ENCODE data around the gene GDF10.

Gene GDF10

DNA sequence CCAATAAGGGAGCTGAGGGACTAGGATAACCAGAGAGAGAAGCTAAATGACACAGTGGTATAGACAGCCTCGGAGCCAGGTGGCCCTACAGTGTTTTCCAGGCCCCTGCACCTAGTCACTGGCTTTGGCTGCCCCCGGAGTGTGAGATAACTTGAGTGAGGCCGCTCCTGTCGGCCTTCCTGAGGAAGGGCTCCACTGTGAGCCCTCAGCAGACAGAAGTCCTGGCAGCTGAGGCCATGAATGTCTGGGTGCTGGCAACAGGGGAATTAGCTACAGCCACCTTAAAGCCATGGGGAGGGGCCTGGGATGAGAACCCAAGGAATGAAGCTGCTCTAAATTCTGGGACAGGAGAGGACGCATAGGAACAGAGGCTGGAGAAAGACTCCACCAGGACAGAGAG is 4.6 kb upstream of the GDF10 start:
- DNase-seq = no peak

DNA sequence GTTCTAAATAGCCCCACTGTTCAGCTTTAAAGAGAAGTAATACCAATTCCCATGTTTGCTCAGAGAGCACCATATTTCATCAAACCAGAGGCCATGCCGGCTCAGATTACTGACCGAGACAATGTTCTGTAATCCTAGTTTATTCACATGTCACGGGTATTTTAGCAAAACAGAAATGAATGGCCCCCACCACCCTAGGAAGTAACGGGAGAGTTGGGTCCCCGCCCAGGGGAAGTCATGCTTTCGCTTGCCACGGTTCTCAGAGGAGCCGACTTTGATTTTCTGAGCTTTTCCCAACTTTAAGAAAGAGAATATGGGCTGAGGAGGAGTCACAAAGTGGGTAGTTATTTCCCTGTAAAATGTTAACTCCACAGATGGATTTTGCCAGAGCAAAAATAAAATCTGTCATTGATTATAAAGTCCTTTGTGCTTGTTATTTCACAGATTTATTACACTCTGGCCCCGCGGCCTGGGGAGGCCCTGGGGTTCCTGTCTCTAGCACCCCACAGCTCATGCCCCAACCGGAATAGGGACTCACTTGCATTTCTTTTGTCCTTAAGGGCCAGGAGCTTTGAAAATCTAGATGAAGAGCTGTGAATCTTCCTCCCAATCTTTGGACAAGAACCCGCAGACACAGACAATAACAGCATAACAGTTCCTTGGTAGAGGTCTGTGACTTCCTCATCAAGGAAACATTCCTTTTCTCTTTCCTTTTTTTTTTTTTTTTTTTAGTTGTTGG is 3.7 kb upstream of the GDF10 start:
- no peak for DNase-seq

- no peak for DNase-seq
These were observed 3.1 kb upstream of the GDF10 start for GRCh38 chr10:47296941-47297340.

DNA sequence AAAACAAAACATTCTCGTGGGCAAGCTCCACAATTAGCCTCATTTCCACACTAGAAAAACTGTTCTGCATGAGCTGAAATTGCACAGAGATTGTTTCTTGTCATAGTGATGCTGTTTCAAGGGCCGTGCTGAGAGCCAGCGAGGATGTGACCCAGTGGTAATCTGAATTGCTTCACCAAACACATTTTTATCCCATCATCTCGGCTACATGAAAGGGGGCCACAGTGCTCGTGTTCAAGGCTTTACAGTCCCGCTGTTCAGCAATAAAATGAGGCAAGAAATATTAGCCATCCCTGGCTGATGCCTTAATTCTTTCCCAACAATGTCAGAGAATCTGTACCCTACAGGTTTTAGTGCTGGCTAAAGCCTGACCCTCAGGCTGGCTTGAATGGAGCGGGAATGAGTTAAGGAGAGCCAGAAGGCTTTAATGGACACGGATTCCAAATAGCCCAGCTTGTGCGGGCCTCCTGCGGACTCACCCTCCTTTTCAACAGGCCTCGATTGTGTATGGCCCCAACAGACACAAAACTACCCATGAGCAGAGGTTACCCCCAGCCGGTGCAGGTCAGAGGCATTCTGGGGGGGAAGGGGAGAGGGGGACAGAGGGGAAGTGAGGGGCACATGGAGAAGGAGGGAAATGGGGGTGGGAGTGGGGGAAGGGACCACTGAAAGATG is 2.0 kb upstream of the GDF10 start:
- DNase-seq = no peak

GRCh38 chr10:47298715-47299114 is 1.3 kb upstream of the GDF10 start:
- DNase-seq = no peak

DNA sequence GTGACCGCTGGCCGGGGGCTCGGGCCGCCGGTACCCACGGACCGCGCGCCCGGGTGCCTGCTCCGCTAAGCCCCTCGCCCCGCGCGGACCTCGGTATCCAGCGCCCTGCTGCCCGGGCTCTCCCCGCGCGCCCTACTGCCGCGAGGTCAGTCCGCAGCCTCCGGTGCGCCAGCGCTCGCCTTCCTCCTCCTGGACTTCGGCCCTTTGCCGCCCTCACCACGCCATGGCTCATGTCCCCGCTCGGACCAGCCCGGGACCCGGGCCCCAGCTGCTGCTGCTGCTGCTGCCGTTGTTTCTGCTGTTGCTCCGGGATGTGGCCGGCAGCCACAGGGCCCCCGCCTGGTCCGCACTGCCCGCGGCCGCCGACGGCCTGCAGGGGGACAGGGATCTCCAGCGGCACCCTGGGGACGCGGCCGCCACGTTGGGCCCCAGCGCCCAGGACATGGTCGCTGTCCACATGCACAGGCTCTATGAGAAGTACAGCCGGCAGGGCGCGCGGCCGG is 483 bp downstream of the GDF10 start:
- DNase-seq = no peak

DNA sequence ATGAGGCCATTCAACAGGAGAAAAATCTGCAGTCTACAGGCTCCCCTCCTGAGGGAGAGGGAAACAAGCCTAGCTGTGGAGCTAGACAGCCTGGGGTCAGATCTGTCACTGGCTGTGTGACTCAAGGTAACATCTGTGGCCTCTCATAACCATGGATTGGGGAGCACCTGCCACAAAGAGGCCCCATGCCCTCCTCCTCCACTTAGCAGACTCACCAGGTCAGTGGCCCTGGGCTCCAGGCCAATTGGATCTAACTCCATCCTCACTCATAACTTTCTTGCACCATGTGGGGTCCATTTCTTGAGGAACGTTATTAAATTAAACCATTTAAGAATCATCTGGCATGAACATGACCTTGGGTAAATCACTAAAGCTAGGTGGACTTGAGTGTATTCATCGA is 1.8 kb downstream of the GDF10 start:
- no peak for DNase-seq

DNA sequence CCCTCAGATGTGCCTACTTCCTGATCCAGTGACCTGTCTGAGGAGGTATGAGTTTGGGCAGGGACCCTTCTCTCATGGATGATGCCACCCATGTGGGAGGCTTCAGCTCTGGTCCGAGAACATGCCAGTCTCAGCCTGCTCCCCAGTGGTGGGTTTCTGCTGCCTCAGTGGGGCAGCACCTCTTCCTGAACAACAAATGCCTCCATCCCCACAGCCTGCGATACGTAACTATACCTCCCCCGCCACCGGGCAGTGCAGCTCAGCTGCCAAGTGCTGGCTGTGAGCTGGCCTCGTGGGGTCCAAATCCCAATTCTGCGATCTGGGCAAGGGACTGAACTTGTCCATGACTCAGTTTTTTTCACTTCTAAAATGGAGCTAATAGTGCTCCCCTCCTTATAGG is 3.1 kb downstream of the GDF10 start:
- DNase-seq = no peak

DNA sequence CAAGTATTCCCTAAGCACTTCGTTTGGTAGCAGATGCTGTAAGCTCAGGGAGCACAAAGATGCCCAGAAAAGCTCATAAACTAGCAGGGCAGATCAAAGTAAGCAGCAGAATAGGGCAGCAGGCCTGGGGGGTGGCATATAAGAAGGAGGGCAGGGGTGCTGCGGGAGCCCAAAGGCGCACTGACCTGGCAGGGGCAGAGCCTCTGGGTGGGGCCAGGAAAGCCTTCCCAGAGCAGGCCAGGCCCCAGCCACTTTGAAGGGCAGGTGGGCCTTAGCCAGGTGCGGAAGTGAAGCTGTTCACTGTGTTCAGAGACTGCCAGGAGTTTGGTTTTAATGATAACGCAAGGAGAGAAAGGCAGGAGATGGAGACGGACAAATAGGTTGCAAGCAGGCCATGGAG is 3.9 kb downstream of the GDF10 start:
- no peak for DNase-seq

DNA sequence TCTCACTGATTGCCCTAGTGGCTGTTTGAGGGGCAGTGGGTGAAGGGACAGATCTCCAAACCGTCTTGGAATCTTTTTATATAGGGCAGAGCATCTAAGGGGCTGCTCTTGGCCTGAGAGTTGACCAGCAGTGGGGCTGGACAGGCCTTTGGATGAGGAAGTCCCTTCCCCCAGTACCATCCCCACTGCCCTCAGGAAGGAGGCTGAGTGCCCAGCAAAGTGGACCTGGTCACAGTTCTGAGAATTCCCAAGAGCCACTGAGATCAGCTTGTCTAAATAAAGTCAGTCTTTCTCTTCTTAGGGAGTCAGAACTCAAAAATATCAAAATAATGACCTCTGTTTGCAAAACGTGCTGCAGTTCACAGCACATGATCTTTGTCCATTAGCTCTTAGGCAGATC is 5.6 kb downstream of the GDF10 start:
- DNase-seq = no peak

- DNase-seq = no peak
These were observed 6.6 kb downstream of the GDF10 start for GRCh38 chr10:47306387-47307210.

- no peak for DNase-seq
These were observed 7.4 kb downstream of the GDF10 start for GRCh38 chr10:47307381-47307780.

- no peak for DNase-seq
These were observed 8.8 kb downstream of the GDF10 start for GRCh38 chr10:47308775-47309174.

GRCh38 chr10:47309408-47310089 is 9.6 kb downstream of the GDF10 start:
- no peak for DNase-seq

- no peak for DNase-seq
These were observed 10.1 kb downstream of the GDF10 start for GRCh38 chr10:47310090-47310505.

DNA sequence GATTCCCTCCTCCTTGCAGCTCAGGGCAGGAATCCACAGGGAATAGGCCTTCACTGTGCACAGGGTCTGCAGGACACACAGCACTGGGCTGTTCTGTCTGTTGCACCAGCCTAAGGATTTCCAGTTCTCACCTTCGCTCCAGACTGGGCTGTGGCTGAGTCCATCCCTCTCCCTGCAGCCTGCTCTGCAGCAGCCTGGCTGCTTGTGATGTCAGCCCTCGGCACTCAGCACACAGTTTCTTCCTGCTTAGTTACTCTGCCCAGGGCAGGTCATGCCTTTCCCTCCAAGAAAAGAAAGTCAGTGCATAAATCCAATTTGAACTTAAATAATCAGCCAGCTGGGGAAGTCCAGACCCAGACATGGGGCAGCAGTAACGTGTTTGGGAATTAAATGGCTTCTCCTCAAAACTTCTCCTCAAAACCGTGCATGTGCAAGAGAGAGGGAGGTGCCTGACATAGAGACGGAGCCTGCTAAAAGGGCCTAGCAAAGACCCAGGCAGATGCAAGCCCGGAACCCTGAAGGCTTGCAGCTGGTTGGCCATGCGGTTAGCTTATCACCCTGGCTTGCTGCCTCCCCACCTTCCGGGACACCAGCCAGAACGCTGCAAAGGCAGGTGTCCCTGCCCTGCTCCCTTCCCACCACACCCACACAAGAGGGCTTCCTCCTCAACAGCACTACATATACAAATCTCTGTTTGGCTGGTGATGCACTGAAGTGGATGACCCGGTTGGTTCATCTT is 11.4 kb downstream of the GDF10 start:
- no peak for DNase-seq

- no peak for DNase-seq
These were observed 12.1 kb downstream of the GDF10 start for GRCh38 chr10:47311932-47312662.

DNA sequence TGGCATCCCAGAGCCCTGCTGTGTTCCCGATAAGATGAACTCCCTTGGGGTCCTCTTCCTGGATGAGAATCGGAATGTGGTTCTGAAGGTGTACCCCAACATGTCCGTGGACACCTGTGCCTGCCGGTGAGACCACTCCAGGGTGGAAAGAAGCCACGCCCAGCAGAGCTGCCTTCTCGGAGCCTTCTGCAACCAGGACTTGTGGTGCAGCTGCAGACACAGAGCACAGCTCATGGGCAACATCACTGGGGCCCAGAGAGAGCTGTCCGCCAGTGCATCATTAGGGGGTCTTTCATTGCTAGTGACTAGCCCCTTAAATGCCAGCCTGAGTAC is 12.6 kb downstream of the GDF10 start:
- no peak for DNase-seq

DNA sequence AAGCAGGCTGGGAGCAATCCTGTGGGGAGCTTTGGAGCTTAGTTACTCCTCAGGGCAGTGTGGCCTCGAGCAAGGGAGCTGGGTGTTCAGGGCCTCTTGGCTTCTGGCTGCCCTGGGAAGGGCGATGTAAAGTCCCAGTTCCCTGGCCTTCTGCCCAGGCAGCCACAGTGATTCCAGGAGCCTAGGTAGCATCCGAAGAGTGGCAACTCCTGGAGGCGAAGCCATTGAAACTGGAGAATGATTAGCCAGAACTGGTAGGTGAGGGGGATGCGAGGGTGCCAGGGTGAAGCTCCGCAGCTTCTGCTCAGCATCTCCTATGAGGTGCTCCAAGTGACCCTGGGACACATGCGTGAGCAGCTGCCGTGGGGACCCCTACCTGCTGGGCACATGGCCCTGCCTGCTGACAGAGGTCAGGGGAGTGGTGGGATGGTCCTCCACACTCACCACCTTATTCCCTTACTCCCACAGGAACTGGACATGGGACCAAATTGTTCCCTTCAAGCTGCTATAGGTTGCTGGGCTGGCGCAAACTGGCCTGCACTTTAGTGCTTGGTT is 14.5 kb downstream of the GDF10 start:
- no peak for DNase-seq

DNA sequence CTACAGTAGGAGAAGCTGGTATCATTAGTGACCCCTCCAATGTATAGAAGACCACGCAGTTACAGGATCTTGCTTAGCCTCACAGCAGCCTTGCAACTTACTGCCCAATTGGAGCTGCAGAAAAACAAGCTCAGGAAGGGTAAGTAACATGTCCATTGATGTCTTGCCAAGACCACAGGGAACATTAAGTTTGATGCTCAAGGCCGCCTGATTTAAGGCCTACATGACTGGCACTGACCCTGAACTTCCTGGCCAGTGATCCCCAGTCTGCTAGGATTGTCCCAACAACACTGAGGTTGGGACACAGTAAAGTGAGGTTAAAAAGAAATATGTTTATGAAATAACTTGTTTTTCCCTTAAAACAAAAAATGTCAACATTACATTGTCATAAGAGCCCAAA is 15.4 kb downstream of the GDF10 start:
- no peak for DNase-seq

DNA sequence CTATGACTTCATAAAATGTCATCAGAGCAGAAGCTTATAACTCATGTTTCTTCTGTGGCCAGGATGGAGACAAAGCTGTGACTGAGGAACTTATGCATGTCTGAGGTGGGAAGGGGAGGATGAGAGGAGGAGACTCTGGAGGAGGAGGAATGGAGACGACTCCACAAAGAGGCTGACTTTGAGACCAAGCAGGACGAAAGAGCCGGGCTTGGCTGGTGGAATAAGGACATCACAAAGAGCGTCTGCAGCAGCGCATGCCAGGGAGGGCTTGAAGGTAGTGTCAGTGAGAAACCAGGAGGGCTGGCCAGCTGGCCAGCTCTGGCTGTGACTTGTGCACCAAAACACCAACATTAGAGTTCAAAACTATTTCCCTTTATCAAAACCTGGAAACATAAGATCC is 16.1 kb downstream of the GDF10 start:
- DNase-seq = no peak

- no peak for DNase-seq
These were observed 17.3 kb downstream of the GDF10 start for GRCh38 chr10:47317251-47317650.

Data from NCI-H187 treated with DMSO at 0.1 percent for 48 hours (cell line).